HG03439 (cell line): Measurements from ENCODE around the gene IMPG1.
A peak's percentile ranks its signal among the peaks of the same experiment; 100 is the strongest.

ENCODE experiments used
- ATAC-seq: cut with Tn5 transposase; IDR thresholded peaks from one replicate; pipeline ENCODE4 v1.9.1; 2021; ENCODE audit warnings: mild to moderate bottlenecking, moderate library complexity; ENCODE audit not compliant: unreplicated experiment

Gene IMPG1

GRCh38 chr6:76072562-76072961 lies at the start of gene IMPG1:
TSS of gene IMPG1 (minus strand) at chr6:76072662. CDS start at chr6:76072488, 174 bp downstream.
- ATAC-seq: no peak

GRCh38 chr6:76120302-76120701 lies 47.8 kb upstream of the IMPG1 start:
- no peak for ATAC-seq

- no peak for ATAC-seq
Observed at GRCh38 chr6:76073281-76073680, 819 bp upstream of the IMPG1 start.

GRCh38 chr6:76057469-76057868 lies 15.0 kb downstream of the IMPG1 start:
- ATAC-seq: no peak

- ATAC-seq: no peak
Observed at GRCh38 chr6:76052314-76052713, 20.1 kb downstream of the IMPG1 start.

- no peak for ATAC-seq
Observed at GRCh38 chr6:76043690-76044089, 28.8 kb downstream of the IMPG1 start.

- no peak for ATAC-seq
Observed at GRCh38 chr6:76035713-76036112, 36.7 kb downstream of the IMPG1 start.

GRCh38 chr6:76026101-76026500 lies 46.4 kb downstream of the IMPG1 start:
- no peak for ATAC-seq

GRCh38 chr6:76014626-76015530 lies 57.6 kb downstream of the IMPG1 start:
- no peak for ATAC-seq

- peak; percentile 90 for ATAC-seq
Observed at GRCh38 chr6:76004202-76004601, 68.3 kb downstream of the IMPG1 start.

- no peak for ATAC-seq
Observed at GRCh38 chr6:76003686-76004085, 68.8 kb downstream of the IMPG1 start.

GRCh38 chr6:76003113-76003512 lies 69.3 kb downstream of the IMPG1 start:
- no peak for ATAC-seq

- no peak for ATAC-seq
Observed at GRCh38 chr6:76000629-76001028, 71.8 kb downstream of the IMPG1 start.

- ATAC-seq: no peak
Observed at GRCh38 chr6:75997696-75998095, 74.8 kb downstream of the IMPG1 start.

- no peak for ATAC-seq
Observed at GRCh38 chr6:75993236-75994162, 79.0 kb downstream of the IMPG1 start.

- no peak for ATAC-seq
Observed at GRCh38 chr6:75991941-75992340, 80.5 kb downstream of the IMPG1 start.

GRCh38 chr6:75986935-75987334 lies 85.5 kb downstream of the IMPG1 start:
- ATAC-seq: no peak

GRCh38 chr6:75975904-75976303 lies 96.6 kb downstream of the IMPG1 start:
- no peak for ATAC-seq

- ATAC-seq: no peak
Observed at GRCh38 chr6:75970093-75970492, 102.4 kb downstream of the IMPG1 start.

GRCh38 chr6:75968143-75968542 lies 104.3 kb downstream of the IMPG1 start:
- ATAC-seq: no peak

GRCh38 chr6:75963569-75963968 lies 108.9 kb downstream of the IMPG1 start:
- ATAC-seq: no peak

GRCh38 chr6:75952128-75952527 lies 120.3 kb downstream of the IMPG1 start:
- ATAC-seq: no peak
